ENCODE data around the gene DNAH2.

The DNAH2 gene

DNA sequence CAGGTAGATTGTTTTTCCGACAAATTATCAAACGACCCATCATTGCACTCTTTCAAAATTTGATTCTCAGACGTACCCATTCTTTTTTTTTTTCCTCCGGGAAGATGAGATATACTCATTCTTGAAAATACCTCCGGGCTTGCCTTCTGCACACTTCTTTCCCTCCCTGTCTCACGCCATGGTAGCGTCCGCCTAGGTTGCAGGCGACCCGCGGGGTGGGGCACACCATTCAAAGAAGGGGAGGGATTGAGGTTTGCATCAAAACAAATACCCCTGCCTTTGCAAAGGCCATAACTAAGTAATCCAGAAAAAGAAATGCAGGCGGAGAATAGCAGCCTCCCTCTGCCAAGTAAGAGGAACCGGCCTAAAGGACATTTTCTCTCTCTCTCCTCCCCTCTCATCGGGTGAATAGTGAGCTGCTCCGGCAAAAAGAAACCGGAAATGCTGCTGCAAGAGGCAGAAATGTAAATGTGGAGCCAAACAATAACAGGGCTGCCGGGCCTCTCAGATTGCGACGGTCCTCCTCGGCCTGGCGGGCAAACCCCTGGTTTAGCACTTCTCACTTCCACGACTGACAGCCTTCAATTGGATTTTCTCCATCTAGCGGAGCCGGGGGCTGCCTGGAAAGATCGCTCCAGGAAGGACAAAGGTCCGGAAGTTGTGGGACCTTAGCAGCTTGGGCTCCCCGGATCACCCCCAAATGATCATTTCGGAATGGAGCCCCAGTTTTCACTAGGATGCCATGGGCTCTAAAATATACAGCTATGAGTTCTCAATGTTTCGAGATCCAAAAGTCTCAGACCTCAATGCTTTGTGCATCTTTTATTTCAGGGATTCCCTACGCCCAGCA is 31.1 kb upstream of the DNAH2 start (continued):
- TF ChIP-seq HOXD13 (CRISPR knock-in tag; IDR thresholded peaks at IDR 0.05; ENCODE audit: borderline replicate concordance) = no peak
- TF ChIP-seq FEZF1 (tag by site-specific recombination; IDR thresholded peaks at IDR 0.05) = no peak
- TF ChIP-seq, protein P1, sequence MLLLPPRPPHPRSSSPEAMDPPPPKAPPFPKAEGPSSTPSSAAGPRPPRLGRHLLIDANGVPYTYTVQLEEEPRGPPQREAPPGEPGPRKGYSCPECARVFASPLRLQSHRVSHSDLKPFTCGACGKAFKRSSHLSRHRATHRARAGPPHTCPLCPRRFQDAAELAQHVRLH (tag by site-specific recombination; IDR thresholded peaks at IDR 0.05) = peak; percentile 91
- no peak for TF ChIP-seq ZNF214 (tag by site-specific recombination; IDR thresholded peaks at IDR 0.05; ENCODE audit: borderline replicate concordance)
- peak; percentile 16; the same call in 1 of the 2 replicates for TF ChIP-seq ZNF391 (tag by site-specific recombination; IDR thresholded peaks at IDR 0.05; ENCODE audit: borderline replicate concordance, low read depth)
- TF ChIP-seq MEIS1 (CRISPR knock-in tag; IDR thresholded peaks at IDR 0.05; ENCODE audit: borderline replicate concordance) = no peak
- peak; percentile 31; the same call in 1 of the 2 replicates for TF ChIP-seq ZNF341 (tag by site-specific recombination; IDR thresholded peaks at IDR 0.05; ENCODE audit: low read depth)
- TF ChIP-seq, protein P2, sequence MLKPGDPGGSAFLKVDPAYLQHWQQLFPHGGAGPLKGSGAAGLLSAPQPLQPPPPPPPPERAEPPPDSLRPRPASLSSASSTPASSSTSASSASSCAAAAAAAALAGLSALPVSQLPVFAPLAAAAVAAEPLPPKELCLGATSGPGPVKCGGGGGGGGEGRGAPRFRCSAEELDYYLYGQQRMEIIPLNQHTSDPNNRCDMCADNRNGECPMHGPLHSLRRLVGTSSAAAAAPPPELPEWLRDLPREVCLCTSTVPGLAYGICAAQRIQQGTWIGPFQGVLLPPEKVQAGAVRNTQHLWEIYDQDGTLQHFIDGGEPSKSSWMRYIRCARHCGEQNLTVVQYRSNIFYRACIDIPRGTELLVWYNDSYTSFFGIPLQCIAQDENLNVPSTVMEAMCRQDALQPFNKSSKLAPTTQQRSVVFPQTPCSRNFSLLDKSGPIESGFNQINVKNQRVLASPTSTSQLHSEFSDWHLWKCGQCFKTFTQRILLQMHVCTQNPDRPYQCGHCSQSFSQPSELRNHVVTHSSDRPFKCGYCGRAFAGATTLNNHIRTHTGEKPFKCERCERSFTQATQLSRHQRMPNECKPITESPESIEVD (tag by site-specific recombination; IDR thresholded peaks at IDR 0.05) = no peak
- TF ChIP-seq, protein P3, sequence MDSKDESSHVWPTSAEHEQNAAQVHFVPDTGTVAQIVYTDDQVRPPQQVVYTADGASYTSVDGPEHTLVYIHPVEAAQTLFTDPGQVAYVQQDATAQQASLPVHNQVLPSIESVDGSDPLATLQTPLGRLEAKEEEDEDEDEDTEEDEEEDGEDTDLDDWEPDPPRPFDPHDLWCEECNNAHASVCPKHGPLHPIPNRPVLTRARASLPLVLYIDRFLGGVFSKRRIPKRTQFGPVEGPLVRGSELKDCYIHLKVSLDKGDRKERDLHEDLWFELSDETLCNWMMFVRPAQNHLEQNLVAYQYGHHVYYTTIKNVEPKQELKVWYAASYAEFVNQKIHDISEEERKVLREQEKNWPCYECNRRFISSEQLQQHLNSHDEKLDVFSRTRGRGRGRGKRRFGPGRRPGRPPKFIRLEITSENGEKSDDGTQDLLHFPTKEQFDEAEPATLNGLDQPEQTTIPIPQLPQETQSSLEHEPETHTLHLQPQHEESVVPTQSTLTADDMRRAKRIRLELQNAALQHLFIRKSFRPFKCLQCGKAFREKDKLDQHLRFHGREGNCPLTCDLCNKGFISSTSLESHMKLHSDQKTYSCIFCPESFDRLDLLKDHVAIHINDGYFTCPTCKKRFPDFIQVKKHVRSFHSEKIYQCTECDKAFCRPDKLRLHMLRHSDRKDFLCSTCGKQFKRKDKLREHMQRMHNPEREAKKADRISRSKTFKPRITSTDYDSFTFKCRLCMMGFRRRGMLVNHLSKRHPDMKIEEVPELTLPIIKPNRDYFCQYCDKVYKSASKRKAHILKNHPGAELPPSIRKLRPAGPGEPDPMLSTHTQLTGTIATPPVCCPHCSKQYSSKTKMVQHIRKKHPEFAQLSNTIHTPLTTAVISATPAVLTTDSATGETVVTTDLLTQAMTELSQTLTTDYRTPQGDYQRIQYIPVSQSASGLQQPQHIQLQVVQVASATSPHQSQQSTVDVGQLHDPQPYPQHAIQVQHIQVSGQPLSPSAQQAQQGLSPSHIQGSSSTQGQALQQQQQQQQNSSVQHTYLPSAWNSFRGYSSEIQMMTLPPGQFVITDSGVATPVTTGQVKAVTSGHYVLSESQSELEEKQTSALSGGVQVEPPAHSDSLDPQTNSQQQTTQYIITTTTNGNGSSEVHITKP (tag by site-specific recombination; IDR thresholded peaks at IDR 0.05) = peak; percentile 100
- TF ChIP-seq KLF16 (tag by site-specific recombination; IDR thresholded peaks at IDR 0.05) = peak; percentile 16; the same call in 1 of the 2 replicates
- TF ChIP-seq ZNF610 (tag by site-specific recombination; IDR thresholded peaks at IDR 0.05; ENCODE audit: borderline replicate concordance) = no peak; the same call in 1 of the 2 replicates
- no peak for TF ChIP-seq ZNF521 (tag by site-specific recombination; IDR thresholded peaks at IDR 0.05)
- TF ChIP-seq, protein P4, sequence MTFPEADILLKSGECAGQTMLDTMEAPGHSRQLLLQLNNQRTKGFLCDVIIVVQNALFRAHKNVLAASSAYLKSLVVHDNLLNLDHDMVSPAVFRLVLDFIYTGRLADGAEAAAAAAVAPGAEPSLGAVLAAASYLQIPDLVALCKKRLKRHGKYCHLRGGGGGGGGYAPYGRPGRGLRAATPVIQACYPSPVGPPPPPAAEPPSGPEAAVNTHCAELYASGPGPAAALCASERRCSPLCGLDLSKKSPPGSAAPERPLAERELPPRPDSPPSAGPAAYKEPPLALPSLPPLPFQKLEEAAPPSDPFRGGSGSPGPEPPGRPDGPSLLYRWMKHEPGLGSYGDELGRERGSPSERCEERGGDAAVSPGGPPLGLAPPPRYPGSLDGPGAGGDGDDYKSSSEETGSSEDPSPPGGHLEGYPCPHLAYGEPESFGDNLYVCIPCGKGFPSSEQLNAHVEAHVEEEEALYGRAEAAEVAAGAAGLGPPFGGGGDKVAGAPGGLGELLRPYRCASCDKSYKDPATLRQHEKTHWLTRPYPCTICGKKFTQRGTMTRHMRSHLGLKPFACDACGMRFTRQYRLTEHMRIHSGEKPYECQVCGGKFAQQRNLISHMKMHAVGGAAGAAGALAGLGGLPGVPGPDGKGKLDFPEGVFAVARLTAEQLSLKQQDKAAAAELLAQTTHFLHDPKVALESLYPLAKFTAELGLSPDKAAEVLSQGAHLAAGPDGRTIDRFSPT (tag by site-specific recombination; IDR thresholded peaks at IDR 0.05) = no peak
- no peak for TF ChIP-seq ZNF324 (tag by site-specific recombination; IDR thresholded peaks at IDR 0.05)
- peak; percentile 46 for TF ChIP-seq ZBTB8A (tag by site-specific recombination; IDR thresholded peaks at IDR 0.05)
- TF ChIP-seq ZNF221 (tag by site-specific recombination; IDR thresholded peaks at IDR 0.05; ENCODE audit: borderline replicate concordance) = no peak
- 0 out of 2 replicates have a peak, but pooled peaks have one; percentile 3 for TF ChIP-seq ZNF561 (tag by site-specific recombination; IDR thresholded peaks at IDR 0.05; ENCODE audit: borderline replicate concordance)
- peak; percentile 78 for TF ChIP-seq SCRT2 (tag by site-specific recombination; IDR thresholded peaks at IDR 0.05)
- TF ChIP-seq ZNF335 (tag by site-specific recombination; conservative IDR thresholded peaks at IDR 0.05) = peak; percentile 62

All from HEK293 (cell line).